CD1c-positive myeloid dendritic cell (primary cell): Measurements from ENCODE around the gene RUBCN.
"Not testable (repeated sequence)": the region's sequence is repeated elsewhere in the genome, so short reads cannot be mapped to it uniquely, and the experiment has no call there.

ENCODE experiments used
- DNase-seq: peaks from one replicate; pipeline ENCODE4 v3.0.0-alpha.2; 2016; ENCODE audit errors: extremely low spot score

RUBCN gene

DNA sequence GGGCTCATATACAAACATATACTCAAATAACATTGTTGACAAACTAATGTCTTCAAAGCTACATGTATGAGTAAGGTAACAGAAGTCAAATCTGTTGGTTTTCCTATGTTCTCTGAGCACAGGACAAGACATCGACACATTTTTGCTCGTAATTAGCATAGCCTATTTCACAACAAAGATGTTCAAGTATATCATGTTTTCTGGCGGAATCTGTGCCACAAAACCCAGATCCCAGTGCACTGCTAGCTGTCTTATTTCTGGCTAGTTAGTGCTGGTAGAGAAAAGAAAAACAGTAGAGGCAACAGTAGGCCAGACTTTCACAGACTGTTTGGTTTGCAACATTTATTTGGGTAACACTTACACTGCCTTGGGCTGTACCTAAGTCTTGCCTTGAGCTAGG is 51.2 kb downstream of the RUBCN start:
- no peak for DNase-seq

- DNase-seq: no peak
Measured at GRCh38 chr3:197683191-197683590, 53.5 kb downstream of the RUBCN start.

GRCh38 chr3:197682713-197683112 is 54.0 kb downstream of the RUBCN start:
- no peak for DNase-seq

DNA sequence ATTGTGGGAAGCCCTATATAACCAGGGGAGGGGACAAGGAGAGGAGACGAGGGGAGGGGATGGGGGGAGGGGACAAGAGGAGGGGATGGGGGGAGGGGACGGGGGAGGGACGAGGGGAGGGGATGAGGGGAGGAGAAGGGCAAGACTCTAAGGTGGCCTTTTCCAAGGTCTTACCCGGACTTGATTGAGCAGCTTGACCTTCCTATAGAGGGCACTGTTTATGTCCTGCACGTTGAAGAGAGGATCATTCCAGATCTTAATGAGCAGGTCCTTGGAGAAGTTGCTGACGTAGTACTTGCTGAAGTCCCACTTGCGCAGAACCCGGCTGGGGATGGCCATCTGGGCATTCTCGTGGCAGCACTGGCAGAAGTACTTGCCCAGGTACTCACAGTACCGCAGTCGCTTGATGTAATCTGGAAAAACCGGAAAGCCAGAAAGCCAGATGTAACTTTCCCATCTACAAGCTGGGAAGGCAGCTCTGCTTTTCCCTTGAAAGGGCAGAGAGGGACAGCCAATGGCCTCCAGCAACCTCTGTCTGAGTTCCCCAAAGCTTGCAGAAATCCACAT is 55.7 kb downstream of the RUBCN start:
- no peak for DNase-seq

GRCh38 chr3:197675951-197676350 is 60.8 kb downstream of the RUBCN start:
- DNase-seq: no peak

GRCh38 chr3:197675563-197675860 is 61.2 kb downstream of the RUBCN start:
- no peak for DNase-seq

DNA sequence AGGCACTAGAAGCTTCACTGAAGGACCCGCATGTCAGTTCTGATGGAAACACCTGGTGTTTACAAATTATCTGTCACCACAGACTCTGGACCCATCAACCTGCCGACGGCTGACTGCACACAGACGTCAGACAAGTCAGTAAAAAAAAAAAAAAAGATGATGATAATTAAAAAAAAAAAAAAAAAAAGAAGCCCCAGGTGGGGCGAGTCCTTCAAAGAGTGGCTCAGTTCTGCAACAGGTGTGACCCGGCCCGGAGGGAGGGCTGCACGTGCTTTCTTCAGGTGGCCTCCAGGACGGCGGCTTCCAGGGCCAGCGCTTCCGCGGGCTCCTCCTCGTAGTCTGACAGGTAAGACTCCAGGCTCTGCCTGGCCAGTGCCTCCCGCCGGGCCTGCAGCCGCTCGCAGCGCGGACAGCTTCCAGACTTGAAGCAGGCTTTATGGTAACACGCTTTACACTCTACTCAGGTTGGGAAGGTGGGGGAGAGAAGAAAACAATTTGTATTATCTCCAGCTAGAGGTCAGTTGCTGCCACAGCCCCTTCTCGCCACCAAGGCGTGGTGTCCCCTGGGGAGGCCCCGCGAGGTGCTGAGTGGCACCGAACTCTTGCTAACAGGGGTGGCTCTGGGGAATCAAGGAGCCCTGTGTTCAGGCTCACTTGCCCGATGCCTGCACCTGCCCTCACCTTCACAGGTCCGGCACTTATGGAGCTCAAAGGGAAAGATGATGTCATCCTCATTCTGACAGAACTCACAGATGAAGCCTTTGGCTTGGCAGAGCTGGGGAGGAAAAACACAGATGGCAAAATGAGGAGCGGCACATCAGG is 61.8 kb downstream of the RUBCN start:
- DNase-seq: no peak

DNA sequence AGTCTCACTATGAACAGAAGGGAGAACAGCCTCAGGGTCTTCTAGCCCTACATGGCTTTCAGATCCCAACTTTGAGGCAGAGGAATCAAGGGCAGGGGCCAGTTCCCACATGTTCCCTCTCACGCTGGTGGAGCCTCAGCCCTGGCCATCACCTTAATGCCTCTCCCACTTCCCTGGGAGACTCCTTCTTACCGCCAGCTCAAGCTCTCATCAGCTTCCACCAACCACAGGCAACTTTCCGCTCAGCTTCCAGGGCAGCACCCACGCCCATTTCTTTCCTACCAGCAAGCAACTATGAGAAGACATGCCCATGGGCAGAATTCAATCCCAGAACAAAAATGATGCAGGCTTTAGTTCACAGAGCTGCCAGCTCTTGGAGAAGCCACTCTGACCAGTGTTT is 63.5 kb downstream of the RUBCN start:
- DNase-seq: no peak

DNA sequence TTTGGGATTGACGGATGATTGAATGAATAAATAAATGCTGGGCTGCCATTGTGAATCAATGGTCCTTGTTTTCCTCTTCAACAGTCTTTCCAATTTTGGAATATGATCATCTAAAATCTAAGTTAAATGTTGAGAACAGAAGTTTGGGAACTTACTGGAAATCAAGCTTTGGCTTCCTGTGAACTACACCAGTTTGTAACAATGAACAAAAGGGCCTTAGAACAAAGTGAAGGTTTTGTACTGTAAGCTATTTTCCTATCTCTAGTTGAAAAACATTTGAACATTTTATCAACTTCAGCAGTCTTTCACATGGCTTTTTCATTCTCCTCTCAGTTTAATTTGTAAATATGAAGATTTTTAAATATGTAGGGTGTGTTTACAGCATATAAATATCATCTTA is 66.3 kb downstream of the RUBCN start:
- no peak for DNase-seq

DNA sequence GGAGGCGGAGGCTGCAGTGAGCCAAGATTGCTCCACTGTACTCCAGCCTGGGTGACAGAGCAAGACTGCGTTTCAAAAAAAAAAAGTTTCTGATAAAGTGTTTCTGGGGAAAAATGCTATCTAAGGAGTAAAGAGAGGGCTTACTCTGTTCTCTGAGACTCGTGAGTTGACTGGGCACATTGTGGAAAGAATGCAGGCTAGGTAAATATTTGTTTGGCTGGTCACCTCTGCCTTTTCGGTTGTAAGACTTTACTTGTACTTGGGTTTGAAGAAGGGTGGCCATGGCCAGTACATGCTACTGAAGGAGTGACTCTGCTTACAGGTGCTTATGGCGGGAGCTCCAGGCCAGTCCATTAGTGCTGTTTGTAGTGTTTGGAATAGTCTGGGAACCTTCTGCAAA is 68.7 kb downstream of the RUBCN start:
- no peak for DNase-seq

- DNase-seq: not testable (repeated sequence)
Measured at GRCh38 chr3:197667293-197667692, 69.4 kb downstream of the RUBCN start.

- DNase-seq: not testable (repeated sequence)
Measured at GRCh38 chr3:197666221-197666842, 70.4 kb downstream of the RUBCN start.

- not testable (repeated sequence) for DNase-seq
Measured at GRCh38 chr3:197665549-197665948, 71.2 kb downstream of the RUBCN start.

- not testable (repeated sequence) for DNase-seq
Measured at GRCh38 chr3:197665142-197665491, 71.6 kb downstream of the RUBCN start.

- DNase-seq: not testable (repeated sequence)
Measured at GRCh38 chr3:197664414-197665141, 72.1 kb downstream of the RUBCN start.

DNA sequence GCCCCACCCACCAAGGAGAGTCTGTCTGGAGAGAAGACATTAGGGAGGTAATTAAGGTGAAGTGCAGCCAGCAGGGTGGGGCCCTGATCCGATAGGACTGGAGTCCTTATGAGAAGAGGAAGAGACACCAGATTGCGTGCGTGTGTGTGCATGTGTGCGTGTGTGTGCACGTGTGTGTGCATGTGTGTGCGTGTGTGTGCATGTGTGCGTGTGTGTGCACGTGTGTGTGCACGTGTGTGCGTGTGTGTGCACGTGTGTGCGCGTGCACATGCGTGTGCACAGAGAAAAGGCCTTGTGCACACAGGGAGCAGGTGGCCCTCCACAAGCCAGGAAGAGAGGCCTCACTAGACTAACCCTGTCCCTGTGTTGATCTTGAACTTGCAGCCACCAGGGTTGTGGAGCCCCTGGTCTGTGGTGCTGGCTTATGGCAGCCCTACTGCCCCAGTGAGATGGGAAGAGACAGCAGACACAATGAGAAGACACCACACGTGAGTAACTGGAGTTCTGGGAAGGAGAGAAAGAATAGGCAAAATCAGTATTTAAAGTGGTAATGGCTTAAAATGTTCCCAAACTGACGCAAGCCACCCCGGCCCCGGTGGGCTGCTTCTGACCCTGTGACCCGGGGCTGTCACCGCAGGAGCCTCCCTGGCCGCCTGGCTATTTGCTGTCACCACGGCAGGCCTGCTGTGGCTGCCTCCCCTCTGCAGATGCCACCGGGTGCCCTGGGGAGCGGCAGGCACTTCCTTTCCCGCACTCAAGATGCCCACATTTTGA is 73.2 kb downstream of the RUBCN start:
- DNase-seq: not testable (repeated sequence)

DNA sequence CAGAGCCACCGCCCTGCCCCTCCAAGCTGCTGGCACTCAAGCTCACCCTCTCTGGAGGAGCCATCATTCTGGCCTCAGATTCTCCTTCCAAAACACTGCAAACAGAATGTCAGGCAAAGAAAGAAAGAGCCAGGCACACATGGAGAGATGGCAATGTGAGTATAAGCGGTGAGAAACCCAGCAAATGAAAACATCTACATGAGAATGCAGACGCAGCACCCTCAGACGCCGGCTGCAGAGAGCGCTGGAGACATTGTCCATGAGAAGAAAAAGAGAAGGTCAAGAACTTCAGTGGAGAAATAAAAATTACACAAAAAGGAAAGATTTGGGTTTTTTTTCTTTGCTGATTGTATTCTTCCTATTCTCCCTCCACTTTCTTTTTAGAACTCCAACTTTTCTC is 74.4 kb downstream of the RUBCN start:
- DNase-seq: not testable (repeated sequence)

DNA sequence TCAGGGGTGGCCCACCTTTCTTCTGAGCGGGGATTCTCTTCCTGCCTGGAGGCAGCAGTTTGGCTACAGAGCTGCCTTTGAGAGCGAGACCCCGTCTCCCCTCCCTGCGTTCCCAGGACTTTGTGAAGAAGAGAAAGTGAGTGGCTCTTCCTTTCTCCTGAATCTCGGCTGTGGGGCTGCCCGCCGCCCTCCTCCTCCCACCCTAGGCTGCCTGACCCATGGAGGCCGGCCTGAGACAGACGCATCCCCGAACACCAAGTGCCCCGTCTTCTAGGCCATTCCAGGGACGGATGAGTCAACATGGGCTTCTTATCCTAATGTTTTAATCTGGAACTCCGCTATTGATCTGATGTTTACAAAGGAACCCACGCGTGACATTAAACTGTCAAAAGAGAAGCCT is 74.8 kb downstream of the RUBCN start:
- not testable (repeated sequence) for DNase-seq

GRCh38 chr3:197661234-197661834 is 75.4 kb downstream of the RUBCN start:
- not testable (repeated sequence) for DNase-seq

GRCh38 chr3:197659701-197660100 is 77.0 kb downstream of the RUBCN start:
- DNase-seq: not testable (repeated sequence)

DNA sequence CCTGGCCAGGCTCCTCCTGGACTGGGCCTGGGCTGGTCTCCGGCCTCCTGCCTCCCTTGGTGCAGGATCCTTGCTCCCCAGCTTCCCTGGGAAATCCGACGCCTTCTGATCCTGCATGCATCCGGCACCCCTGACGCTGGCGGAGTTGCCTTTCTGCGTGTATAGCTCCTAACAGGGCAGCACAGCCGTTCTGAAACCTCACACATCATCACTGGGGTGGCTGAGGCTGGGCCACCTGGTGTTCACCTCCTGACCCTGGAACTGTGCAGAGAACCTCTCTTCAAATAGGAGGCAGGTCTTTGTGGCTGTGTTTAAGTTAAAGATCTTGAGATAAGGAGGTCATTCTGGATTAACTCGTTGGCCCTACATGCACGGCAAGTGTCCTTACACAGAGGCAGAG is 77.6 kb downstream of the RUBCN start:
- DNase-seq: not testable (repeated sequence)
